ENCODE data around the gene PPARG.
"Not testable (repeated sequence)": the region's sequence is repeated elsewhere in the genome, so short reads cannot be mapped to it uniquely, and the experiment has no call there.

The PPARG gene

DNA sequence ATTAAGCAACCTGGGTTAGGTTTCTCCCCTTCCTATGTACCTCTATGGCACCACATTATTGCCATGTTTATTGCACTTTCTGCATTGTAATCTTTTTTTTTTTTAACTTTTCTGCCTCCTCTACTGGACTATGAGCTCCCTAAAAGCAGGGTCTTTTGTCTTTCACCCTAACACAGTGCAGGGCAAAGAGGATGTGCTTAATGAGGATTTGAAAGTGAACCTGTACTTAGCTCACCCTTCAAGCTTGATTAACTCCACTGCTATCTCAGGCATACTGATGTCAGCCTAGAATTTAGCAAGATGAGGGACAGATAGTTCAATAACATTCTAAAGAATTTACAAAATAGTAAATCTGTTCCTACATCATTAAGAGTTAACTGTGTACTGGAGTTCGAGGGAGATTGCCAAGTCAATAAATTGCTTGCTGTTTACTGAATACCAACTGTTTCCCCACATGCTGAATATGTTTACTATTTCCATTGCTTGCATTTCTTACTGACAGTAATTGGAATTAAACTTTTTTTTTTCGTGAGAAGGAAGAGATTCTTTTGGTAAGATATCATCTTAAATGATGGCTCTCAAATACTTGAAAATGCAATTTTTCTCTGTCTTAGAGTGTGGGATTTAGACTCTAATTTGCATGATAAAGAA is 15.7 kb upstream of the PPARG start:
- H4K20me1 ChIP-seq (ENCODE audit: control insufficient read depth, insufficient read depth, low read depth, low read length) = no peaks in the 10 kb centered on the region
- no peaks in the 10 kb centered on the region for H3K27me3 ChIP-seq (ENCODE audit: control insufficient read depth, low read length)
- no peaks in the 10 kb centered on the region for H3F3A ChIP-seq (ENCODE audit: control insufficient read depth, insufficient read depth)
- H3K4me3 ChIP-seq (ENCODE audit: low read length) = peak overlapping the region; percentile 29; the same call in 1 of the 2 replicates
- no peak for TF ChIP-seq EZH2phosphoT487 (IDR thresholded peaks at IDR 0.05; ENCODE audit: borderline replicate concordance, low read length)
- TF ChIP-seq, protein P1, sequence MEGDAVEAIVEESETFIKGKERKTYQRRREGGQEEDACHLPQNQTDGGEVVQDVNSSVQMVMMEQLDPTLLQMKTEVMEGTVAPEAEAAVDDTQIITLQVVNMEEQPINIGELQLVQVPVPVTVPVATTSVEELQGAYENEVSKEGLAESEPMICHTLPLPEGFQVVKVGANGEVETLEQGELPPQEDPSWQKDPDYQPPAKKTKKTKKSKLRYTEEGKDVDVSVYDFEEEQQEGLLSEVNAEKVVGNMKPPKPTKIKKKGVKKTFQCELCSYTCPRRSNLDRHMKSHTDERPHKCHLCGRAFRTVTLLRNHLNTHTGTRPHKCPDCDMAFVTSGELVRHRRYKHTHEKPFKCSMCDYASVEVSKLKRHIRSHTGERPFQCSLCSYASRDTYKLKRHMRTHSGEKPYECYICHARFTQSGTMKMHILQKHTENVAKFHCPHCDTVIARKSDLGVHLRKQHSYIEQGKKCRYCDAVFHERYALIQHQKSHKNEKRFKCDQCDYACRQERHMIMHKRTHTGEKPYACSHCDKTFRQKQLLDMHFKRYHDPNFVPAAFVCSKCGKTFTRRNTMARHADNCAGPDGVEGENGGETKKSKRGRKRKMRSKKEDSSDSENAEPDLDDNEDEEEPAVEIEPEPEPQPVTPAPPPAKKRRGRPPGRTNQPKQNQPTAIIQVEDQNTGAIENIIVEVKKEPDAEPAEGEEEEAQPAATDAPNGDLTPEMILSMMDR (IDR thresholded peaks at IDR 0.05; ENCODE audit: low read depth, low read length, poor library complexity, severe bottlenecking) = no peak
- H3K4me2 ChIP-seq (ENCODE audit: low read length) = peak overlapping the region; percentile 49
- peak overlapping the region; percentile 39 for H3K27ac ChIP-seq (ENCODE audit: low read depth, low read length)
- no peaks in the 10 kb centered on the region for H3K9me3 ChIP-seq (ENCODE audit: control insufficient read depth, insufficient read depth, low read length)
- H3K4me1 ChIP-seq (ENCODE audit: control insufficient read depth, low read length) = peaks cover 15% of the 10 kb centered on the region
- H3K79me2 ChIP-seq (ENCODE audit: control insufficient read depth, low read length) = no peaks in the 10 kb centered on the region
- H3K36me3 ChIP-seq (ENCODE audit: control insufficient read depth, low read length) = no peaks in the 10 kb centered on the region
- H3K9me2 ChIP-seq (replicated peaks; ENCODE audit: control insufficient read depth, low read length) = no peaks in the 10 kb centered on the region

DNA sequence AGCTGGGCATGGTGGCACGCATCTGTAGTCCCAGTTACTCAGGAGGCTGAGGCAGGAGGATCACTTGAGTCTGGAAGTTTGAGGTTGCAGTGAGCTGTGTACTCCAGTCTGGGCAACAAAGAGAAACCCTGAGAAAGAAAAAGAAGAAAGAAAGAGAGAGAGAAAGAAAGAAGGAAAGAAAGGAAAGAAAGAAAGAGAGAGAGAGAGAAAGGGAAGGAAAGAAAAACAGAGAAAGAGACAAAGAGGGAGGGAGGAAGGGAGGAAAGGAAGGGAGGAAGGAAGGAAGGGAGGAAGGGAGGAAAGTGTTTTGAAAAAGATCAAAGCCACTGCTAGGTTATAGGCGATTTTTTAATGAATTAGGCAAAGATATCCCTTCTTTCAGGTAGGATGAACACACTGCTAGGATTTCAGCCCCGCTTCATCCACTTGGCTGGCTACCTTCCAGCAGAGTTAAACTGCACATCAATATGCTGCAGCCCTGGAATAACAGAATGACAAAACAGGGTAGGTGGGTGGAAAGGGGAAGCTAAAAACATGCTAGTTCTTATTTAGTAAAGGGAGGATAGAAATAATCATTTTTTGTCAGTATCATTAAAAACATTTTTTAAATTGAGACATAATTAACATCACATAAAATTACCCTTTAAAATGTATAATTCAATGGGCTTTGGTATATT is 12.8 kb upstream of the PPARG start:
- Histone ChIP-seq H3K4me2 (ENCODE audit: low read length) (no peak overlapping the region), H3K9me3 (ENCODE audit: control insufficient read depth, insufficient read depth, low read length) (no peaks in the 10 kb centered on the region), H3K79me2 (ENCODE audit: control insufficient read depth, low read length) (no peaks in the 10 kb centered on the region), H3K36me3 (ENCODE audit: control insufficient read depth, low read length) (no peaks in the 10 kb centered on the region), H3K27ac (ENCODE audit: low read depth, low read length) (no peak overlapping the region), H3K9me2 (replicated peaks; ENCODE audit: control insufficient read depth, low read length) (no peaks in the 10 kb centered on the region), H3F3A (ENCODE audit: control insufficient read depth, insufficient read depth) (no peaks in the 10 kb centered on the region), H3K4me3 (ENCODE audit: low read length) (no peak overlapping the region), H3K4me1 (ENCODE audit: control insufficient read depth, low read length) (peaks cover 15% of the 10 kb centered on the region), H3K27me3 (ENCODE audit: control insufficient read depth, low read length) (no peaks in the 10 kb centered on the region), H4K20me1 (ENCODE audit: control insufficient read depth, insufficient read depth, low read depth, low read length) (no peaks in the 10 kb centered on the region)
- TF ChIP-seq, protein P1 (IDR thresholded peaks at IDR 0.05; ENCODE audit: low read depth, low read length, poor library complexity, severe bottlenecking) = no peak
- no peak for TF ChIP-seq EZH2phosphoT487 (IDR thresholded peaks at IDR 0.05; ENCODE audit: borderline replicate concordance, low read length)

DNA sequence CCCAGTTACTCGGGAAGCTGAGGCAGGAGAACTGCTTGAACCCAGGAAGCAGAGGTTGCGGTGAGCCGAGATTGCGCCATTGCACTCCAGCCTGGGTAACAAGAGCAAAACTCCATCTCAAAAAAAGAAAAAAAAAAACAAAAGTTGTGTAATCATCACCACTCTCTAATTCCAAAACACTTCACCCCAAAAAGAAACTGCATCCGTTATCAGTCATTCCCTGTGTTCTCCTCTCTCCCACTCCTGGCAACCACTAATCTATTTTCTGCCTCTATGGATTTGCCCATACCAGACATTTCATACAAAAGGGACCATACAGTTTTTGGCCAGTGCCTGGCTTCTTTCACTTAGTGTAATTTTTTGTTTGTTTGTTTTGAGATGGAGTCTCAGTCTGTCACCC is 12.0 kb upstream of the PPARG start:
- not testable (repeated sequence) for H3K79me2 ChIP-seq (ENCODE audit: control insufficient read depth, low read length); H3F3A ChIP-seq (ENCODE audit: control insufficient read depth, insufficient read depth); H3K9me2 ChIP-seq (replicated peaks; ENCODE audit: control insufficient read depth, low read length); H3K36me3 ChIP-seq (ENCODE audit: control insufficient read depth, low read length); H3K4me2 ChIP-seq (ENCODE audit: low read length); H3K27ac ChIP-seq (ENCODE audit: low read depth, low read length); H4K20me1 ChIP-seq (ENCODE audit: control insufficient read depth, insufficient read depth, low read depth, low read length); H3K9me3 ChIP-seq (ENCODE audit: control insufficient read depth, insufficient read depth, low read length); H3K4me3 ChIP-seq (ENCODE audit: low read length); H3K27me3 ChIP-seq (ENCODE audit: control insufficient read depth, low read length)
- H3K4me1 ChIP-seq (ENCODE audit: control insufficient read depth, low read length) = peaks cover 15% of the 10 kb centered on the region

DNA sequence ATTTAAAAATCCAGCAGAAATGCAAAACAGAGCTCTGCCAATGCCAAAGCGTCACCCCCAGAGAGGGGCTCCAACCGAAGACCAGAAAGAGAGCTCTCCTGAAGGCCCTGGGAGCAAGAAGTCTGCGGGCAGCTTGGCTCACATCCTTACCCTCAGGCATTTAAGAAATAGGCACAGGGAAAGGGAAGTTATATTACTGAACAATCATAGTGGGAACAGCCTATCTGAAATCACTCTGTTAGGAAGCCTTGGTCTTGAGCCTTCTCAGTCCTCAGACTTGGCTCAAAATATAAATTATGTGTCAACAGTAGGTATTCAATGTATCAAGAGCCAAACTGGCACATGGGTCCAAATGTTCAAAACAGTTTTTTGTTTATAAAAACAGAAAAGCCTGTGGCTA is 10.3 kb upstream of the PPARG start:
- Histone ChIP-seq H3K79me2 (ENCODE audit: control insufficient read depth, low read length) (no peaks in the 10 kb centered on the region), H4K20me1 (ENCODE audit: control insufficient read depth, insufficient read depth, low read depth, low read length) (no peaks in the 10 kb centered on the region), H3K9me2 (replicated peaks; ENCODE audit: control insufficient read depth, low read length) (no peaks in the 10 kb centered on the region), H3K9me3 (ENCODE audit: control insufficient read depth, insufficient read depth, low read length) (no peaks in the 10 kb centered on the region), H3K36me3 (ENCODE audit: control insufficient read depth, low read length) (no peaks in the 10 kb centered on the region), H3K27me3 (ENCODE audit: control insufficient read depth, low read length) (no peaks in the 10 kb centered on the region), H3K27ac (ENCODE audit: low read depth, low read length) (no peak overlapping the region), H3K4me2 (ENCODE audit: low read length) (no peak overlapping the region), H3F3A (ENCODE audit: control insufficient read depth, insufficient read depth) (no peaks in the 10 kb centered on the region), H3K4me3 (ENCODE audit: low read length) (no peak overlapping the region), H3K4me1 (ENCODE audit: control insufficient read depth, low read length) (peaks cover 3% of the 10 kb centered on the region)
- no peak for TF ChIP-seq EZH2phosphoT487 (IDR thresholded peaks at IDR 0.05; ENCODE audit: borderline replicate concordance, low read length)
- TF ChIP-seq, protein P1 (IDR thresholded peaks at IDR 0.05; ENCODE audit: low read depth, low read length, poor library complexity, severe bottlenecking) = no peak

Measured in DOHH2 (cell line).